ENCODE results near the gene RBBP4.

GRCh38 chr1:32611859-32612188 is 39.2 kb upstream of the RBBP4 start:
- TF ChIP-seq CTCF (IDR thresholded peaks at IDR 0.05) (no peak), POLR2A (IDR thresholded peaks at IDR 0.05) (no peak), POLR2AphosphoS5 (IDR thresholded peaks at IDR 0.05) (no peak)
